NCI-H2227 (cell line): ENCODE measurements around the gene ZIC3.
"Not testable (repeated sequence)": the region's sequence is repeated elsewhere in the genome, so short reads cannot be mapped to it uniquely, and the experiment has no call there.

Source experiments
- DNase-seq: peaks from one replicate; lab custom pipeline; 2025; ENCODE audit not compliant: unreplicated experiment; lab: John Stamatoyannopoulos, UW

The ZIC3 gene

GRCh38 chrX:137565921-137566745, at the start of gene ZIC3:
Gene ZIC3, plus strand, starts transcription at chrX:137566127. Its CDS starts 565 bp downstream, at chrX:137566692.
- peak; percentile 79 for DNase-seq

GRCh38 chrX:137519459-137519858, 46.5 kb upstream of the ZIC3 start:
- DNase-seq, result no peak

DNA sequence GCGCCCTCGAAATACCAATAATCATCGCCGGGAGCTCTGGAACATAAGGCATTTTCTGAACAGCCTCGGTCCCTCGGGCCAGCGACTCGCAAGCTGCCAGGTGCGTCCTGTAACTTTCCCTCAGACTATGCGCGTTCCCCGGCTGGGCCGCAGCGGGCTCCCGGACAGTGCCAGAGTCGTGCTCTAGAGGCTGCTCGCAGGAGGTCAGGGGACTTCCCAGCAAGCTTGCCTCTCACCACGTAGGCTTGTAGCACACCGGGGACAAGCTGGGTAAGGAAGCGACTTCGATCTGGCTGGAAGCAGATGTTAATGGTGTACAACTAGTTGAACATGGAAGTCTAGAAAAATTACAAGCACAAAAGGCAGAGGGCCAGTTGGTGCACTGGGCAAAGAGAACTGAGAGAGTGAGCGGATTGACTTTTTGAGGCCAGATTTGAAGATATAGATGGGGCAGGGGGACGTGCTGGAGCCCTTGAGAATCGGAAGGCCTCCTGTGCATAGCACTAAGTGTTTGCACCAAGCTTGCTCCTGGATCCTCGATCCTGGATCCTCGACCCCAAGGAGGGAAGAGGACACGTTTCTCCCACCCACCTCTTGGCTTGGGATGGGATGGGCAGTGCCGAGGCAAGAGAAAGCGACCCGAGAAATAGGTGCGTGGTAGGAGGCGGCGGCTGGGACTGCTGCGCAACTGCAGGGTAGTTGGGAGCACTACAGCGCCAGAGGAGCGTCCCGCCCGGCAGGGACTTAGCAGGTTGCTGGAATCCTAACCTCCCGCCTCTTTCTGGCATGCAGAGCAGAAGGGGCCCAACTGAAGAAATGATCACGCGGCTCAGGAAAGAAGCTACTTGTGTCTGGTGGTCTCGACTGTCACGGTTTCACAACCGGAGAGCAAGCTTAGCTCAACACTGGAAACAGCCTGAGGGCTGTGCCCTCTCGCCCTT, 19.9 kb upstream of the ZIC3 start:
- DNase-seq, result no peak

- DNase-seq, result no peak
Observed at GRCh38 chrX:137547291-137547690, 18.6 kb upstream of the ZIC3 start.

DNA sequence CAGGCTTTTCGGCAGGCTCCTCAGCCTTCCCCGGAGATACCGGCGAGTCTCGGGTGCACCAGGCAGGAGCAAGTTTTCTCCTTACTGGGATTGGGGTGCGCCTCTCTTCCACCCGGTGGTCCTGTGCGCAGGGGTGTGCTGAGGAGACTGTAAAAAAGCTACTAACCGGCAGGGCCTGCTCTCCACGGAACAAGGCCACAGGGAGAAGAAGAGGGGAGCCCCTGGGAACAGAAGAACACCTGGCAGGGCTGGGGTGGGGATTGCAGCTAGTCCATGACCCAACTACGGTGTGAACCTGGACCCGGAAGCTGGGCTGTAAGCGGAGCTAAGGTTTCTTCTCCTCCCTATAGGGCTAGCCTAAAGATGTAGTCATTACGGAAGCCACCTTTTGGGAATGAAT, 17.7 kb upstream of the ZIC3 start:
- no peak for DNase-seq

DNA sequence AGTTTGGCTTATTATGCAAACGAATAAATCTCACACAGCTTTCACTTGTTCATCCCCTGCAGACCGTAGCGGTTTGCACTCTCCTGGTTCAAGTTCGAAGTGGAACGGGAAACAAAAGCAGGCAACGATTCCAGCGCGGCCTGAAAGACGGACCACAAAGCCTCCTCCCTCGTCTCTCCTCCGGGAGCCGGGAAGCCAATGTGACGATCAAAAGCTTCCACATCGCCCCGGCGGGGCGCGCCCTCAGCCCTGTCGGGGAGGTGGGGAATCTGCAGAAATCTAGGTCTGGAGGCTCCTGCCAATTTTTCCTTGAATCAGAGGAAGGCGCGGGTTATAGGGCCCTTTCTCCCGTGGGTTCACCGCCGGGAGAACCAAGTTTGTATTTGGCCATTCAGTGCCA, 16.9 kb upstream of the ZIC3 start:
- no peak for DNase-seq

DNA sequence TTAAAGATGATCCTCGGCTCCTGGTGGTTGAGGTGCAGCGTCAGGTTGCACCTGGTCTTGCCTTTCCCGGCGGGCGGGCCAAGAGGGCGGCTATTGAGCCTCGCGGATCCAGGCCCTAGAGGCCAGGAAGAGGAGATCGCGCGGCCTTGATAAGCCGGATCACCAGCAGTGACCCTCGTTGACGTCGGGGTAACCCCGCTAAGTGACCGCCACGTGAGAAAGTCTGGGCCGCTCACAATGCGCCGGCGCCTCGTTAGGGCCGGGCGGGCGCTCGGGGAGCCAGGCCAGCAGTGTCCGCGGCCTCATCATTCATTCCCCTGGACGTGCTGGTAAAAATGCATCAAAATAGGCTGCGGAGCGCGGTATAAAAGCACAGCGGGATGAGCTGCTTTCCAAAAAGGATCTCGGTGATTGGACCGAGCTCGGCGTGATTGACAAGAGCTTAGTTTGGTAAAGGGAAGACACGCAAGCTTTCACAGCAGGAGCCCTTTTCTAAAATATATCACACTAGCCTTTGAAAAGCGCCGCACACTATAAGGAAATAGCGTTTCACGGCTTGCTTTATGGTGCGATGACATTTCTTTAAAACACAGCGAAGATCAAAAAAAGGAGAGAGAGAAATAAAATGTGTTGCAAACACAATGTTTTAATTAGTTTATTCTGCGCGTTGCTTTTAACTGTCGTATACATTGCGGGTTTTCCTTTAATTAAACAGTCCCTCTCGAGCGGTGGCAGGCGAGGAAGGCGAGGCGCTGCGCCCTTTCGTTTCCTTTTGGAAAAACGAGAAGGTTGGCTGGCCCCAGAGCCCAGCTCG, 15.9 kb upstream of the ZIC3 start:
- DNase-seq, result no peak

DNA sequence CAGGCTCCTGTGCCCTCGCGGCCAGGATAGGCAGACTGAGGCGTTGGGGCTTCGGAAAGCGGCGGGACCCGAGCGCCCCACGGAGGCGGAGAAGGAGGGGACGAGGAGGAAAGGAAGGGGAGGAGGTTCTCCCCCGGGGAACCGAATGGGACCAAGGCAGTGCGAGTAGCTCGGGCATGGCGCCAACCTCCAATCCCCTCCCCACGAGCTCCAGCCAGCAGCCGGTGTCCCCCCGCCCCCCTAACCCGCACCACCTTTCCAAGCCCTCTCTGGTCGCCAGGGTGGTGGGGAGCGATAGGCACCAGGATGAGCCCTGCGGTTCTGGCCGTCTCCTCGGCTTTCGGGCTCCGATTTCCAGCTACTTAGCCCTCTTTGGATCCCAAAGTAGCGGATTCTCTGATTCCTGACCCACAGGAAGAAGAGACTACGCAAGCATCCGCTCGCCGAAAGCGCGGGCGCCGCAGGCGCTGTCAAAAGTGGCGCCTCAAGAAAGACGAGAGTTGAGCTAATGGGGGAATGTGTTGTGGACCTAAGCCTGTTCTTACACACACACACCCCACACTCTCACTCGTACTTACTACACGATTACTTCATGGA, 15.2 kb upstream of the ZIC3 start:
- no peak for DNase-seq

GRCh38 chrX:137552098-137552497, 13.8 kb upstream of the ZIC3 start:
- DNase-seq, result not testable (repeated sequence)

DNA sequence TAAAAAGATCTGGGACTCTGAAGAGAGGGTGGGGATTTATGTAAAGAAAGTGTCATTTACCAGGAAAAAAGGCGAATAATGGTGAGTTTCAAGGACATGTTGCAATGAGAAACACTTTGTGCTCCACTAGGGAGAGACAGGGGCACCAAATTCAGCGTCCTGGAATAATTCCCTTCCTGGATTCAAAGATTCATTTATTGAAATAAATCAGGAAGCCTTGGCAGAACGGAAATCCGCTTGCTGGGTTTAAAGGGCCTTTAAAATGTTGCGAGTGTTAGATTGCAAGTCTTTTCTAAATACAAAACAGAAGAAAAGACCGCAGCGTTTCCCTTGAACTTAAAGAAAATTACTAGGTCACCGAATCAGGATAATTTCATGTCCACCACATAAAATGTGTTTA, 3.8 kb upstream of the ZIC3 start:
- no peak for DNase-seq

GRCh38 chrX:137563681-137564651, 2.0 kb upstream of the ZIC3 start:
- no peak for DNase-seq

GRCh38 chrX:137565318-137565904, 516 bp upstream of the ZIC3 start:
- no peak for DNase-seq

GRCh38 chrX:137566746-137567679, 1.1 kb downstream of the ZIC3 start:
- DNase-seq, result no peak

DNA sequence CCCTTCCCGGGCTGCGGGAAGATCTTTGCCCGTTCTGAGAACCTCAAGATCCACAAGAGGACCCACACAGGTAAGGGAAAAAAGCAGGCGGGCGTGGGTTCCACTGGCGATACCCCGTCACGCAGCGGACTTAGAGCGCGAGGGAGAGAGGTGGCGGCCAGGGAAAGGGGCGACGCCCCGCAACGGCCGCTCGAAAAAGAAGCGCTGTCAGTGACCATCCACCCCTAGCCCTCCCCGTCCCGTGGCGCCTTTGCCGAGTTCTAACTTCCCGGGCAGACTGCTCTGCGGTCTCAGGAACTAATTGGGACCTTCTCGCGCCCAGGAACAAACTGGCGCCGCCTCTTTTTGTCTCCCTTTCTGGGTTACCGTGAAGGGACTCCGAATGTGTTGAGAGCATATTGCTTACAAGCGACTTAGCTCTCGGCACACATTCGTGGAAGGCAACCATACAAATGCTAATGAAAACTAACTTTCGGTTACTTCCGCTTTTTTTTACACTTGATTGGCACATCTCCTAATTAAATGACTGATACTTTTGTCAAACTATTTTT, 1.8 kb downstream of the ZIC3 start:
- DNase-seq, result no peak

GRCh38 chrX:137568741-137569469, 3.0 kb downstream of the ZIC3 start:
- DNase-seq, result no peak

GRCh38 chrX:137569470-137569891, 3.6 kb downstream of the ZIC3 start:
- DNase-seq, result no peak
